ENCODE measurements around the gene ATG101. TPM values are rescaled to one million over a fixed set of nuclear protein-coding genes. Genes with fewer than 3 reads are reported as not detected.

The ATG101 gene
- total RNA-seq, 1 donor from 2014 or later, result 19.8 TPM

- Histone ChIP-seq H3K4me2 (no peak overlapping the region), H3K36me3 (no peaks in the 10 kb centered on the region), H3K79me2 (ENCODE audit: low read depth) (peaks cover 21% of the 10 kb centered on the region), H3K27me3 (no peaks in the 10 kb centered on the region), H3K4me3 (no peak overlapping the region), H3K27ac (no peak overlapping the region), H2AFZ (replicated peaks) (no peak overlapping the region), H3F3A (ENCODE audit: low read depth) (no peaks in the 10 kb centered on the region), H3K9ac (no peak overlapping the region), H4K20me1 (ENCODE audit: low read depth) (peaks cover 19% of the 10 kb centered on the region), H3K4me1 (peaks cover 8% of the 10 kb centered on the region), H3K9me3 (ENCODE audit: low read depth) (no peaks in the 10 kb centered on the region)
- Mint-ChIP-seq H3K36me3 (peaks cover 28% of the 10 kb centered on the region), H3K4me3 (no peak overlapping the region), H3K27ac (no peak overlapping the region), H3K9me3 (no peaks in the 10 kb centered on the region), H3K4me1 (peaks cover 8% of the 10 kb centered on the region), H3K27me3 (ENCODE audit: insufficient read depth, low read depth) (peaks cover 4% of the 10 kb centered on the region)
- no peak for TF ChIP-seq CTCF (IDR thresholded peaks at IDR 0.05)
- TF ChIP-seq EZH2 (IDR thresholded peaks at IDR 0.05), result no peak
- no peak for TF ChIP-seq EZH2phosphoT487 (IDR thresholded peaks at IDR 0.05)
- DNase-seq (ENCODE audit: low spot score), result no peak
Observed at GRCh38 chr12:52076811-52077210, 7.0 kb downstream of the ATG101 start.

GRCh38 chr12:52078276-52078675 is 8.5 kb downstream of the ATG101 start:
- no peak overlapping the region for H2AFZ ChIP-seq (replicated peaks)
- H3K9me3 ChIP-seq (ENCODE audit: low read depth), result no peaks in the 10 kb centered on the region
- no peak for DNase-seq (ENCODE audit: low spot score)
- no peak overlapping the region for H3K4me3 ChIP-seq
- Mint-ChIP-seq H3K4me1 (peaks cover 13% of the 10 kb centered on the region), H3K4me3 (no peak overlapping the region), H3K27me3 (ENCODE audit: insufficient read depth, low read depth) (peaks cover 4% of the 10 kb centered on the region), H3K27ac (no peak overlapping the region), H3K36me3 (peaks cover 26% of the 10 kb centered on the region), H3K9me3 (no peaks in the 10 kb centered on the region)
- H3K36me3 ChIP-seq, result no peaks in the 10 kb centered on the region
- H3K27me3 ChIP-seq, result no peaks in the 10 kb centered on the region
- no peak overlapping the region for H3K4me2 ChIP-seq
- peaks cover 6% of the 10 kb centered on the region for H3K79me2 ChIP-seq (ENCODE audit: low read depth)
- TF ChIP-seq EZH2phosphoT487 (IDR thresholded peaks at IDR 0.05) (no peak), CTCF (IDR thresholded peaks at IDR 0.05) (no peak), EZH2 (IDR thresholded peaks at IDR 0.05) (no peak)
- H3K4me1 ChIP-seq, result peaks cover 10% of the 10 kb centered on the region
- H4K20me1 ChIP-seq (ENCODE audit: low read depth), result peaks cover 14% of the 10 kb centered on the region
- H3K9ac ChIP-seq, result no peak overlapping the region
- no peak overlapping the region for H3K27ac ChIP-seq
- H3F3A ChIP-seq (ENCODE audit: low read depth), result no peaks in the 10 kb centered on the region

GRCh38 chr12:52079576-52080402 is 10.0 kb downstream of the ATG101 start, which contains the start of gene SMIM41:
TSS of gene SMIM41 (plus strand) at chr12:52079704. CDS start at chr12:52079780, 76 bp downstream.
- Histone ChIP-seq H2AFZ (replicated peaks) (no peak within 1 kb of the TSS), H4K20me1 (ENCODE audit: low read depth) (peaks cover 12% of the 10 kb centered on the region), H3F3A (ENCODE audit: low read depth) (no peaks in the 10 kb centered on the region), H3K9ac (no peak within 1 kb of the TSS), H3K27ac (no peak within 1 kb of the TSS), H3K4me3 (no peak within 1 kb of the TSS), H3K9me3 (ENCODE audit: low read depth) (no peaks in the 10 kb centered on the region), H3K4me2 (no peak within 1 kb of the TSS), H3K36me3 (no peaks in the 10 kb centered on the region), H3K27me3 (no peaks in the 10 kb centered on the region), H3K79me2 (ENCODE audit: low read depth) (no peaks in the 10 kb centered on the region), H3K4me1 (peaks cover 10% of the 10 kb centered on the region)
- H3K4me3 Mint-ChIP-seq, result no peak within 1 kb of the TSS
- H3K4me1 Mint-ChIP-seq, result peaks cover 18% of the 10 kb centered on the region
- DNase-seq (ENCODE audit: low spot score), result no peak
- H3K9me3 Mint-ChIP-seq, result no peaks in the 10 kb centered on the region
- H3K27me3 Mint-ChIP-seq (ENCODE audit: insufficient read depth, low read depth), result peaks cover 6% of the 10 kb centered on the region
- no peak for TF ChIP-seq EZH2phosphoT487 (IDR thresholded peaks at IDR 0.05)
- TF ChIP-seq CTCF (IDR thresholded peaks at IDR 0.05), result no peak
- no peak for TF ChIP-seq EZH2 (IDR thresholded peaks at IDR 0.05)
- peaks cover 16% of the 10 kb centered on the region for H3K36me3 Mint-ChIP-seq
- H3K27ac Mint-ChIP-seq, result no peak within 1 kb of the TSS

Measured in neural progenitor cell (in vitro differentiated cells).